Calu3 (cell line): ENCODE results near the gene PGM3. TPM values are rescaled to one million over a fixed set of nuclear protein-coding genes. Genes with fewer than 3 reads are reported as not detected.

Experiments used
- Bru-seq: library from RNA; stranded (reverse); fragments of 400-500 nt; gene quantifications from one replicate; lab custom pipeline; 2021; lab: Mats Ljungman, UMichigan
- BruChase-seq, 2 experiments: library from RNA; stranded (reverse); fragments of 400-500 nt; gene quantifications; one replicate each; lab custom pipeline; 2021; lab: Mats Ljungman, UMichigan
- BruUV-seq: library from RNA; stranded (reverse); fragments of 400-500 nt; replicated peaks from 2 replicates; lab custom pipeline; 2021; lab: Mats Ljungman, UMichigan
- CTCF ChIA-PET: fragments of 300-600 bp; sonication (Branson Sonifier 250); formaldehyde crosslinking; loops from one replicate; lab custom pipeline; 2022; ENCODE audit warnings: antibody characterized with exemption; lab: Charles Lee
- DNase-seq: peaks from one replicate; pipeline ENCODE4 v3.0.0; 2022
- H3K27ac Mint-ChIP-seq: one replicate; pipeline ENCODE4 v1.8.0; 2022; ENCODE audit warnings: mixed read lengths; ENCODE audit not compliant: unreplicated experiment
- H3K27me3 Mint-ChIP-seq: one replicate; pipeline ENCODE4 v1.8.0; 2022; ENCODE audit warnings: mixed read lengths; ENCODE audit not compliant: unreplicated experiment
- H3K36me3 Mint-ChIP-seq: one replicate; pipeline ENCODE4 v1.8.0; 2022; ENCODE audit warnings: mild to moderate bottlenecking, moderate library complexity, mixed read lengths; ENCODE audit not compliant: insufficient read depth, unreplicated experiment
- H3K4me1 Mint-ChIP-seq: one replicate; pipeline ENCODE4 v1.8.0; 2022; ENCODE audit warnings: mild to moderate bottlenecking, low read depth, mixed read lengths; ENCODE audit not compliant: unreplicated experiment
- H3K4me3 Mint-ChIP-seq: one replicate; pipeline ENCODE4 v1.8.0; 2022; ENCODE audit warnings: mild to moderate bottlenecking, low read depth, moderate library complexity, mixed read lengths; ENCODE audit not compliant: unreplicated experiment
- H3K9me3 Mint-ChIP-seq: one replicate; pipeline ENCODE4 v1.8.0; 2022; ENCODE audit warnings: low read depth, mixed read lengths; ENCODE audit not compliant: unreplicated experiment
- CTCF ChIP-seq: fragments of 200-600 bp; IDR thresholded peaks from one replicate; pipeline ENCODE4 v1.8.0; 2022; ENCODE audit warnings: antibody characterized with exemption; ENCODE audit not compliant: unreplicated experiment
- intact Hi-C: fragments of 100-400 bp; cut with micrococcal nuclease; formaldehyde crosslinking; loops from one replicate; pipeline ENCODE4 v1.10.0; 2022; ENCODE audit not compliant: unreplicated experiment
- long read RNA-seq: library from polyadenylated mRNA; stranded (forward); transcript quantifications from one replicate; pipeline ENCODE4 v2.0.0, GENCODE V29; 2022
- total RNA-seq: library from RNA; stranded (reverse); gene quantifications from 2 replicates; pipeline ENCODE4 v1.2.3, GENCODE V29; 2022

The PGM3 gene
- total RNA-seq (41.2 and 46.6 TPM in 2 replicates), Bru-seq, nascent RNA (percentile 81 among the genes with signal in this experiment), BruChase-seq, experiment 1, labeled RNA remaining after a 6-hour chase (percentile 83 among the genes with signal in this experiment), BruChase-seq, experiment 2, labeled RNA remaining after a 2-hour chase (percentile 89 among the genes with signal in this experiment)
- long read RNA-seq, full-length matches to known transcripts, result 35 of 46 reads
- long read RNA-seq, partial matches to known transcripts, result 4 of 46 reads
- long read RNA-seq, other reads (novel, unspliced or antisense), result 7 of 46 reads

- Mint-ChIP-seq H3K27ac (peak within 1 kb of the TSS; percentile 94), H3K36me3 (peaks cover 40% of the 10 kb centered on the region), H3K9me3 (no peaks in the 10 kb centered on the region), H3K4me1 (no peaks in the 10 kb centered on the region), H3K27me3 (no peaks in the 10 kb centered on the region), H3K4me3 (peak within 1 kb of the TSS; percentile 99)
- no TSS peak for BruUV-seq
- no peak for TF ChIP-seq CTCF
- intact Hi-C loops, result loop anchor here (5.0 kb wide), 2 partner anchors 121 to 946 kb away; partner anchors contain the start of gene IBTK
- DNase-seq, result peak; percentile 91
- CTCF ChIA-PET, result no interaction called here
Measured at GRCh38 chr6:83192871-83193746, at the start of gene PGM3, which contains the start of gene RWDD2A. TSS of gene PGM3 (minus strand) at chr6:83193265. CDS start at chr6:83191012, 2,253 bp downstream. TSS of gene RWDD2A (plus strand) at chr6:83193357. CDS start at chr6:83194452, 1,095 bp downstream.

- no peaks in the 10 kb centered on the region for H3K27me3 Mint-ChIP-seq
- CTCF ChIA-PET, result no interaction called here
- TF ChIP-seq CTCF, result no peak
- H3K9me3 Mint-ChIP-seq, result no peaks in the 10 kb centered on the region
- no peak overlapping the region for H3K27ac Mint-ChIP-seq
- no TSS peak for BruUV-seq
- no peak overlapping the region for H3K4me3 Mint-ChIP-seq
- no peak for DNase-seq
- H3K4me1 Mint-ChIP-seq, result no peaks in the 10 kb centered on the region
- no peaks in the 10 kb centered on the region for H3K36me3 Mint-ChIP-seq
- intact Hi-C loops, result no loop called here
Measured at GRCh38 chr6:83231146-83231545, 38.1 kb upstream of the PGM3 start.

- intact Hi-C loops, result loop anchor here (5.0 kb wide), 1 partner anchor 191 kb away; no protein-coding TSS in a partner anchor
- H3K9me3 Mint-ChIP-seq, result no peaks in the 10 kb centered on the region
- TF ChIP-seq CTCF, result no peak
- H3K36me3 Mint-ChIP-seq, result no peaks in the 10 kb centered on the region
- H3K27me3 Mint-ChIP-seq, result no peaks in the 10 kb centered on the region
- H3K4me1 Mint-ChIP-seq, result no peaks in the 10 kb centered on the region
- no TSS peak for BruUV-seq
- H3K4me3 Mint-ChIP-seq, result no peak overlapping the region
- no peak for DNase-seq
- CTCF ChIA-PET, result no interaction called here
- no peak overlapping the region for H3K27ac Mint-ChIP-seq
Measured at GRCh38 chr6:83226517-83226916, 33.5 kb upstream of the PGM3 start.

GRCh38 chr6:83221889-83222479 lies 28.9 kb upstream of the PGM3 start:
- TF ChIP-seq CTCF, result peak; percentile 19
- BruUV-seq, result no TSS peak
- no peaks in the 10 kb centered on the region for H3K36me3 Mint-ChIP-seq
- intact Hi-C loops, result loop anchor here (1.0 kb wide), 1 partner anchor 293 kb away; no protein-coding TSS in a partner anchor
- no peaks in the 10 kb centered on the region for H3K27me3 Mint-ChIP-seq
- DNase-seq, result no peak
- no peak overlapping the region for H3K4me3 Mint-ChIP-seq
- no peak overlapping the region for H3K27ac Mint-ChIP-seq
- CTCF ChIA-PET, result interaction anchor here (0.7 to 1.3 kb wide), 4 partner anchors 290 to 314 kb away, joined by 3 to 4 read pairs (median 3); partner anchors contain the start of gene PRSS35
- no peaks in the 10 kb centered on the region for H3K9me3 Mint-ChIP-seq
- H3K4me1 Mint-ChIP-seq, result no peaks in the 10 kb centered on the region
